Measurements from ENCODE around the gene LOX. TPM values are rescaled to one million over a fixed set of nuclear protein-coding genes. Genes with fewer than 3 reads are reported as not detected.

Gene LOX
- polyA plus RNA-seq, 1 donor from 2014 or later = 0.52 TPM

- no peaks in the 10 kb centered on the region for H3K9me2 ChIP-seq (ENCODE audit: insufficient read depth, low read length)
- no peaks in the 10 kb centered on the region for H4K20me1 ChIP-seq (ENCODE audit: insufficient read depth)
- no peak overlapping the region for H3K27ac ChIP-seq (ENCODE audit: low read length)
- H3K4me2 ChIP-seq (ENCODE audit: low read length) = no peak overlapping the region
- H2AFZ ChIP-seq (ENCODE audit: low read depth, low read length) = no peak overlapping the region
- no peaks in the 10 kb centered on the region for H3K27me3 ChIP-seq (ENCODE audit: insufficient read depth, low read depth, low read length)
- H3K9ac ChIP-seq (ENCODE audit: low read length) = no peak overlapping the region
- H3K36me3 ChIP-seq (ENCODE audit: insufficient read depth, low read length) = no peaks in the 10 kb centered on the region
- TF ChIP-seq CTCF (IDR thresholded peaks at IDR 0.05; ENCODE audit: poor library complexity, severe bottlenecking) (no peak), TAF1 (IDR thresholded peaks at IDR 0.05; ENCODE audit: low read depth) (no peak), RAD21 (conservative IDR thresholded peaks at IDR 0.05) (no peak), POLR2AphosphoS5 (IDR thresholded peaks at IDR 0.05) (no peak), EP300 (conservative IDR thresholded peaks at IDR 0.05; ENCODE audit: poor library complexity, severe bottlenecking) (no peak), REST (IDR thresholded peaks at IDR 0.05; ENCODE audit: borderline replicate concordance) (no peak), EZH2 (IDR thresholded peaks at IDR 0.05; ENCODE audit: borderline replicate concordance, insufficient read depth, low read length, poor library complexity, severe bottlenecking) (no peak), MXI1 (conservative IDR thresholded peaks at IDR 0.05; ENCODE audit: poor library complexity, severe bottlenecking) (no peak)
- no peaks in the 10 kb centered on the region for H3K79me2 ChIP-seq (replicated peaks; ENCODE audit: insufficient read depth, low read length)
- H3K4me3 ChIP-seq (ENCODE audit: low read length) = no peak overlapping the region
- H3K9me3 ChIP-seq (ENCODE audit: low read length) = no peaks in the 10 kb centered on the region
- no peaks in the 10 kb centered on the region for H3F3A ChIP-seq (ENCODE audit: insufficient read depth, low read length, poor library complexity, severe bottlenecking)
These were observed 46.2 kb downstream of the LOX start for GRCh38 chr5:122031836-122032235.

- no peaks in the 10 kb centered on the region for H3K79me2 ChIP-seq (replicated peaks; ENCODE audit: insufficient read depth, low read length)
- no peaks in the 10 kb centered on the region for H3K36me3 ChIP-seq (ENCODE audit: insufficient read depth, low read length)
- H2AFZ ChIP-seq (ENCODE audit: low read depth, low read length) = no peak overlapping the region
- TF ChIP-seq RAD21 (conservative IDR thresholded peaks at IDR 0.05) (no peak), EZH2 (IDR thresholded peaks at IDR 0.05; ENCODE audit: borderline replicate concordance, insufficient read depth, low read length, poor library complexity, severe bottlenecking) (no peak), MXI1 (conservative IDR thresholded peaks at IDR 0.05; ENCODE audit: poor library complexity, severe bottlenecking) (no peak), POLR2AphosphoS5 (IDR thresholded peaks at IDR 0.05) (no peak), REST (IDR thresholded peaks at IDR 0.05; ENCODE audit: borderline replicate concordance) (no peak), TAF1 (IDR thresholded peaks at IDR 0.05; ENCODE audit: low read depth) (no peak), EP300 (conservative IDR thresholded peaks at IDR 0.05; ENCODE audit: poor library complexity, severe bottlenecking) (no peak), SMC3 (conservative IDR thresholded peaks at IDR 0.05; ENCODE audit: poor library complexity) (no peak), CTCF (IDR thresholded peaks at IDR 0.05; ENCODE audit: poor library complexity, severe bottlenecking) (no peak)
- H4K20me1 ChIP-seq (ENCODE audit: insufficient read depth) = no peaks in the 10 kb centered on the region
- H3F3A ChIP-seq (ENCODE audit: insufficient read depth, low read length, poor library complexity, severe bottlenecking) = no peaks in the 10 kb centered on the region
- no peak overlapping the region for H3K27ac ChIP-seq (ENCODE audit: low read length)
- H3K4me2 ChIP-seq (ENCODE audit: low read length) = no peak overlapping the region
- H3K27me3 ChIP-seq (ENCODE audit: insufficient read depth, low read depth, low read length) = no peaks in the 10 kb centered on the region
- no peak overlapping the region for H3K9ac ChIP-seq (ENCODE audit: low read length)
- H3K9me2 ChIP-seq (ENCODE audit: insufficient read depth, low read length) = no peaks in the 10 kb centered on the region
- no peak overlapping the region for H3K4me3 ChIP-seq (ENCODE audit: low read length)
- no peaks in the 10 kb centered on the region for H3K9me3 ChIP-seq (ENCODE audit: low read length)
These were observed 47.8 kb downstream of the LOX start for GRCh38 chr5:122030251-122030650.

Data from neural cell (in vitro differentiated cells).